ENCODE results near the gene KCNH4. TPM values are rescaled to one million over a fixed set of nuclear protein-coding genes. Genes with fewer than 3 reads are reported as not detected.

KCNH4 gene
- total and polyA plus RNA-seq, 2 of the 13 experiments (the other 11 are each of a cell fraction or from before 2014, with no cell fraction given): 0.01 to 0.09 TPM

DNA sequence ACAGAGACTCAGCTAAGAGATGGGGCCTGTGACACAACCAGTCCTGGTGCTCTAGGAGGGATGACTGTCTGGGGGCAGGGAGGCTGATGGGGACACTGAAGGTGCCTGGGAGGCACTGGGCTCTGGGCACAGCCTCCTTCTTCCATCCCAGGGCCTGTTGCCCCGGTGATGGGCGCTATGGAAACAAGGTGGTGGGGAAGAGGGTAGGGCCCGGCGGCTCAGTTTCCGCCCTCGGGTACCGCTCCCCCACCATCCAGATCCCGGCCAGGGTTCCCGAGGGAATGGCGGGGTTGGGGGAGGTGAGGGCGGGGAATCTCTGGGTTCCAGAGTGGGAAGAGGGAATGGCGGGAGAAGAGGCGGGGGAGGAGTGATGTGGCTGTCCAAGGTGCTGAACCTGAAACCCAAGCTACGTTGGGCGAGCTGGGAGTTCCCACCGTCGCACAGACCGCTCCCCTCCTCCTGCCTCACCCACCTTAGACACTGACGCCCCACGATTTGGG, 981 bp downstream of the KCNH4 start (continued):
- TF ChIP-seq, protein P1, sequence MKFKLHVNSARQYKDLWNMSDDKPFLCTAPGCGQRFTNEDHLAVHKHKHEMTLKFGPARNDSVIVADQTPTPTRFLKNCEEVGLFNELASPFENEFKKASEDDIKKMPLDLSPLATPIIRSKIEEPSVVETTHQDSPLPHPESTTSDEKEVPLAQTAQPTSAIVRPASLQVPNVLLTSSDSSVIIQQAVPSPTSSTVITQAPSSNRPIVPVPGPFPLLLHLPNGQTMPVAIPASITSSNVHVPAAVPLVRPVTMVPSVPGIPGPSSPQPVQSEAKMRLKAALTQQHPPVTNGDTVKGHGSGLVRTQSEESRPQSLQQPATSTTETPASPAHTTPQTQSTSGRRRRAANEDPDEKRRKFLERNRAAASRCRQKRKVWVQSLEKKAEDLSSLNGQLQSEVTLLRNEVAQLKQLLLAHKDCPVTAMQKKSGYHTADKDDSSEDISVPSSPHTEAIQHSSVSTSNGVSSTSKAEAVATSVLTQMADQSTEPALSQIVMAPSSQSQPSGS (CRISPR knock-in tag; IDR thresholded peaks at IDR 0.05): peak; percentile 75; the same call in 1 of the 2 replicates
- TF ChIP-seq, protein P2, sequence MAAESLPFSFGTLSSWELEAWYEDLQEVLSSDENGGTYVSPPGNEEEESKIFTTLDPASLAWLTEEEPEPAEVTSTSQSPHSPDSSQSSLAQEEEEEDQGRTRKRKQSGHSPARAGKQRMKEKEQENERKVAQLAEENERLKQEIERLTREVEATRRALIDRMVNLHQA (CRISPR knock-in tag; IDR thresholded peaks at IDR 0.05): no peak
- TF ChIP-seq, protein P3, sequence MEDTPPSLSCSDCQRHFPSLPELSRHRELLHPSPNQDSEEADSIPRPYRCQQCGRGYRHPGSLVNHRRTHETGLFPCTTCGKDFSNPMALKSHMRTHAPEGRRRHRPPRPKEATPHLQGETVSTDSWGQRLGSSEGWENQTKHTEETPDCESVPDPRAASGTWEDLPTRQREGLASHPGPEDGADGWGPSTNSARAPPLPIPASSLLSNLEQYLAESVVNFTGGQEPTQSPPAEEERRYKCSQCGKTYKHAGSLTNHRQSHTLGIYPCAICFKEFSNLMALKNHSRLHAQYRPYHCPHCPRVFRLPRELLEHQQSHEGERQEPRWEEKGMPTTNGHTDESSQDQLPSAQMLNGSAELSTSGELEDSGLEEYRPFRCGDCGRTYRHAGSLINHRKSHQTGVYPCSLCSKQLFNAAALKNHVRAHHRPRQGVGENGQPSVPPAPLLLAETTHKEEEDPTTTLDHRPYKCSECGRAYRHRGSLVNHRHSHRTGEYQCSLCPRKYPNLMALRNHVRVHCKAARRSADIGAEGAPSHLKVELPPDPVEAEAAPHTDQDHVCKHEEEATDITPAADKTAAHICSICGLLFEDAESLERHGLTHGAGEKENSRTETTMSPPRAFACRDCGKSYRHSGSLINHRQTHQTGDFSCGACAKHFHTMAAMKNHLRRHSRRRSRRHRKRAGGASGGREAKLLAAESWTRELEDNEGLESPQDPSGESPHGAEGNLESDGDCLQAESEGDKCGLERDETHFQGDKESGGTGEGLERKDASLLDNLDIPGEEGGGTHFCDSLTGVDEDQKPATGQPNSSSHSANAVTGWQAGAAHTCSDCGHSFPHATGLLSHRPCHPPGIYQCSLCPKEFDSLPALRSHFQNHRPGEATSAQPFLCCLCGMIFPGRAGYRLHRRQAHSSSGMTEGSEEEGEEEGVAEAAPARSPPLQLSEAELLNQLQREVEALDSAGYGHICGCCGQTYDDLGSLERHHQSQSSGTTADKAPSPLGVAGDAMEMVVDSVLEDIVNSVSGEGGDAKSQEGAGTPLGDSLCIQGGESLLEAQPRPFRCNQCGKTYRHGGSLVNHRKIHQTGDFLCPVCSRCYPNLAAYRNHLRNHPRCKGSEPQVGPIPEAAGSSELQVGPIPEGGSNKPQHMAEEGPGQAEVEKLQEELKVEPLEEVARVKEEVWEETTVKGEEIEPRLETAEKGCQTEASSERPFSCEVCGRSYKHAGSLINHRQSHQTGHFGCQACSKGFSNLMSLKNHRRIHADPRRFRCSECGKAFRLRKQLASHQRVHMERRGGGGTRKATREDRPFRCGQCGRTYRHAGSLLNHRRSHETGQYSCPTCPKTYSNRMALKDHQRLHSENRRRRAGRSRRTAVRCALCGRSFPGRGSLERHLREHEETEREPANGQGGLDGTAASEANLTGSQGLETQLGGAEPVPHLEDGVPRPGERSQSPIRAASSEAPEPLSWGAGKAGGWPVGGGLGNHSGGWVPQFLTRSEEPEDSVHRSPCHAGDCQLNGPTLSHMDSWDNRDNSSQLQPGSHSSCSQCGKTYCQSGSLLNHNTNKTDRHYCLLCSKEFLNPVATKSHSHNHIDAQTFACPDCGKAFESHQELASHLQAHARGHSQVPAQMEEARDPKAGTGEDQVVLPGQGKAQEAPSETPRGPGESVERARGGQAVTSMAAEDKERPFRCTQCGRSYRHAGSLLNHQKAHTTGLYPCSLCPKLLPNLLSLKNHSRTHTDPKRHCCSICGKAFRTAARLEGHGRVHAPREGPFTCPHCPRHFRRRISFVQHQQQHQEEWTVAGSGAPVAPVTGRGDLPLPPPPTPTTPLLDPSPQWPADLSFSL (CRISPR knock-in tag; IDR thresholded peaks at IDR 0.05): no peak
- no peak for TF ChIP-seq CBX2 (IDR thresholded peaks at IDR 0.05; ENCODE audit: low read depth, low read length)
- no peak for TF ChIP-seq CBX2 (CRISPR knock-in tag; IDR thresholded peaks at IDR 0.05; ENCODE audit: low read depth)
- peak; percentile 68; the same call in 1 of the 2 replicates for TF ChIP-seq JDP2 (CRISPR knock-in tag; IDR thresholded peaks at IDR 0.05; ENCODE audit: borderline replicate concordance)
- TF ChIP-seq THYN1 (CRISPR knock-in tag; IDR thresholded peaks at IDR 0.05; ENCODE audit: borderline replicate concordance, low read depth): no peak
- TF ChIP-seq, protein P4, sequence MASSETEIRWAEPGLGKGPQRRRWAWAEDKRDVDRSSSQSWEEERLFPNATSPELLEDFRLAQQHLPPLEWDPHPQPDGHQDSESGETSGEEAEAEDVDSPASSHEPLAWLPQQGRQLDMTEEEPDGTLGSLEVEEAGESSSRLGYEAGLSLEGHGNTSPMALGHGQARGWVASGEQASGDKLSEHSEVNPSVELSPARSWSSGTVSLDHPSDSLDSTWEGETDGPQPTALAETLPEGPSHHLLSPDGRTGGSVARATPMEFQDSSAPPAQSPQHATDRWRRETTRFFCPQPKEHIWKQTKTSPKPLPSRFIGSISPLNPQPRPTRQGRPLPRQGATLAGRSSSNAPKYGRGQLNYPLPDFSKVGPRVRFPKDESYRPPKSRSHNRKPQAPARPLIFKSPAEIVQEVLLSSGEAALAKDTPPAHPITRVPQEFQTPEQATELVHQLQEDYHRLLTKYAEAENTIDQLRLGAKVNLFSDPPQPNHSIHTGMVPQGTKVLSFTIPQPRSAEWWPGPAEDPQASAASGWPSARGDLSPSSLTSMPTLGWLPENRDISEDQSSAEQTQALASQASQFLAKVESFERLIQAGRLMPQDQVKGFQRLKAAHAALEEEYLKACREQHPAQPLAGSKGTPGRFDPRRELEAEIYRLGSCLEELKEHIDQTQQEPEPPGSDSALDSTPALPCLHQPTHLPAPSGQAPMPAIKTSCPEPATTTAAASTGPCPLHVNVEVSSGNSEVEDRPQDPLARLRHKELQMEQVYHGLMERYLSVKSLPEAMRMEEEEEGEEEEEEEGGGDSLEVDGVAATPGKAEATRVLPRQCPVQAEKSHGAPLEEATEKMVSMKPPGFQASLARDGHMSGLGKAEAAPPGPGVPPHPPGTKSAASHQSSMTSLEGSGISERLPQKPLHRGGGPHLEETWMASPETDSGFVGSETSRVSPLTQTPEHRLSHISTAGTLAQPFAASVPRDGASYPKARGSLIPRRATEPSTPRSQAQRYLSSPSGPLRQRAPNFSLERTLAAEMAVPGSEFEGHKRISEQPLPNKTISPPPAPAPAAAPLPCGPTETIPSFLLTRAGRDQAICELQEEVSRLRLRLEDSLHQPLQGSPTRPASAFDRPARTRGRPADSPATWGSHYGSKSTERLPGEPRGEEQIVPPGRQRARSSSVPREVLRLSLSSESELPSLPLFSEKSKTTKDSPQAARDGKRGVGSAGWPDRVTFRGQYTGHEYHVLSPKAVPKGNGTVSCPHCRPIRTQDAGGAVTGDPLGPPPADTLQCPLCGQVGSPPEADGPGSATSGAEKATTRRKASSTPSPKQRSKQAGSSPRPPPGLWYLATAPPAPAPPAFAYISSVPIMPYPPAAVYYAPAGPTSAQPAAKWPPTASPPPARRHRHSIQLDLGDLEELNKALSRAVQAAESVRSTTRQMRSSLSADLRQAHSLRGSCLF (CRISPR knock-in tag; IDR thresholded peaks at IDR 0.05; ENCODE audit: borderline replicate concordance): peak; percentile 95
- TF ChIP-seq, protein P5, sequence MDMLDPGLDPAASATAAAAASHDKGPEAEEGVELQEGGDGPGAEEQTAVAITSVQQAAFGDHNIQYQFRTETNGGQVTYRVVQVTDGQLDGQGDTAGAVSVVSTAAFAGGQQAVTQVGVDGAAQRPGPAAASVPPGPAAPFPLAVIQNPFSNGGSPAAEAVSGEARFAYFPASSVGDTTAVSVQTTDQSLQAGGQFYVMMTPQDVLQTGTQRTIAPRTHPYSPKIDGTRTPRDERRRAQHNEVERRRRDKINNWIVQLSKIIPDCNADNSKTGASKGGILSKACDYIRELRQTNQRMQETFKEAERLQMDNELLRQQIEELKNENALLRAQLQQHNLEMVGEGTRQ (IDR thresholded peaks at IDR 0.05; ENCODE audit: low read depth, low read length): no peak
- TF ChIP-seq, protein P5 (CRISPR knock-in tag; IDR thresholded peaks at IDR 0.05; ENCODE audit: borderline replicate concordance): no peak
- TF ChIP-seq BATF2 (CRISPR knock-in tag; IDR thresholded peaks at IDR 0.05): peak; percentile 58
- no peak for TF ChIP-seq HNRNPUL1 (IDR thresholded peaks at IDR 0.05; ENCODE audit: low read depth, low read length)

Data from HepG2 (cell line).